ENCODE results near the gene MYRIP.
A peak's percentile ranks its signal among the peaks of the same experiment; 100 is the strongest.

MYRIP gene

DNA sequence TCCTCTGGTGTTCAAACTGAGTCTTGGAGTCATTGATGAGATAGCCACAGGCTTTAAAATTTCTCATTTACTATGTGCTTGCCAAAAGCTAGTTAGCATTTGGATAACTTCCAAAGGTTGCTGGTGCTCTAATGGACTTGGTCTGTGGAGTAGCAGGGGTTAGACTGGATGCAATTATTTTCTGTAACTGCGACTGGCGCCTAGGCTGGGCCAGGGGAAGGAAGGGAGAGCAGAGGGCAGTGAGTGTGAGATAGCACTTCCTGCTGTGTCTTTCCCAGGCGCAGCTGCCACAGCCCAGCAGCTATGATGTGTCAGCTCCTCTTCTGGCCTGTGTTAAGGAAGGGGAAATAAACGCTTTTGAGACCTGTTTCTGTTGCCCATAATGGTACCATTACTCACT, 98.6 kb downstream of the MYRIP start:
- DNase-seq, result peak in 1 of 14 donors; percentile 14

DNA sequence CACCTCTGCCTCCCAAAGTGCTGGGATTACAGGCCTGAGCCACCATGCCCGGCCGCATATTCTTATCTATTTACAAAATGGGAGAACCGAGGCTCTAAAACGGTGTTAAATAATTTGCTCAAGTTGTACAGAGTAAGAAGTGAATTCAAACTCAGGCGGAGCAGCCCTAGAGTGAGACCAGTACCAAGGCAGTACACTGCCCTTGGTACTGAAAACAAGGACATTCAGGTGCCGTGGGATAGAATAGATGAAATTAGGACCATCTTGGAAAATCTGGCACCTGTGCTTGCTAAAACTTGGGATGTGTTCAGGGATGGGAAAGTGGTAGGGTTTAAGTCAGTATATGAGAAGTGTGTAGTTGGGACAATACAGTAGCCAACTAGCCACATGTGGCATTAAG, 100.7 kb downstream of the MYRIP start:
- DNase-seq, result no peak

DNA sequence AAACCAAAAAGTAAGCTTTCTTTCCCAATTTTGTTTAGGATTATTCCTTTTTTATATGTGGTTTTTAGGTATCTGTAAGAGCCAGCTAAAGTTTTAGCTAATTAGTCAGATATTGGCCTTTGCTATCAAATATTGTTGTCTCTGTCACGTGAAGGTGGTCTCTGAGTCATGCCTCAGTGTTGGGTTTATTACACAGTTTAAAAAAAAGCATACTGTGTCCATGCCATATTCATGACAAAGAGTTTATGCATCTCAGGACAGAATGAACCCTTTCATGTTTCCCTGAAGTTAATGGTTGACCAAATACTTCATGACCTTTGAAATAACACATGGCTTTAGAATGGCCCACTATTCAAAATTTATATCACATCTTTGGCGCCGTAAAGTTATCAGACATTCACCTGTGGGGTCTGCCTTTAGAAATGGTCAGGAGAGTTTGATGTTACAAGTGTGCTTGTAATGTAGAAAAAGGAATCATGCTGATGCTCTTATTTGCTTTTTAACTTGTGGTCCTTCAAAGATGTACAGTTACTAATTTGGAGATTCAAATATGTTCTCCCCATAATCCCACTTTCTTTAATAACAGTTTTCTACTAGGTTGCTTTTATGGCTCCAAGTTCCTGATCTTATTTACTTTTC, 101.5 kb downstream of the MYRIP start:
- DNase-seq, result no peak

DNA sequence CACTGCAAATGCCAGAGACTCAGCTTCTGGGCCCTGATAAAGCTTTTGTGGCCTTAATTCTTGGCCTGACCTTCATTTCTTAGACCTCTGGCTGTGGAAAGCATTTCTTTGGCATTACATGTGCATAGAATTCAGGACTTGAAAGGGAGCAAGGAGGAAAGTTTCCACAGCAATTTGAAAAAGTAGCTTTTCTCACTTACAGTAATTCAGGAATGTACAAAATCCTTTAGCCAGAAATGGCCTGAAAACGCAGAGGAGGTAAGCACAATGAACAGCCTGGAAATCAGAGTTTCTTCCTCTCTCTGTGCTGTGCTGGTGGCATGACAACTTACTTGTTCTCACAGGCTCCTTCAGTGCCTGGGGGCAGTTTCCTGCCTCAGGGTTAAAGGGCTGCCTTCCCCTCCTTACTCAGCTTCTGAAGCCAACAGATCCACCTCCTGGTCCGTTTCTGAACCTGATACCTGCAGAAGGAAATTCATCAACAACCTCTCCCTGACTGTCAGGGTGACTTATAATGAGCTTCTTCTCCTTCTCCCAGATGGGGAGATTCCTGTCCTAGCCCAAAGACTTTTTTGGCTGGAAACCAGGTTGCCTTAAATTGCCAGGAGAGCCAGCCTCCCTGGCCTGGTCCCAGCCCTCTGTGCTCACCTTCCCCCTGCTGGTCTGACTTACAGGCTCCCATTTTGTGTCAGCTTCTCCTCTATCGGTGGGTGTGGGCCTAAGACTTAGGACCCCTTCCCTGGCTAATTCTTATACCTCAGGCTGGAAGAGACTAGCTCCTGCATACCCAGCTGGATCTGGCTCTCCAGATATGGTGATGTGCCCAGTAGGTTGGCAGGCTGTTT, 102.3 kb downstream of the MYRIP start:
- no peak for DNase-seq

DNA sequence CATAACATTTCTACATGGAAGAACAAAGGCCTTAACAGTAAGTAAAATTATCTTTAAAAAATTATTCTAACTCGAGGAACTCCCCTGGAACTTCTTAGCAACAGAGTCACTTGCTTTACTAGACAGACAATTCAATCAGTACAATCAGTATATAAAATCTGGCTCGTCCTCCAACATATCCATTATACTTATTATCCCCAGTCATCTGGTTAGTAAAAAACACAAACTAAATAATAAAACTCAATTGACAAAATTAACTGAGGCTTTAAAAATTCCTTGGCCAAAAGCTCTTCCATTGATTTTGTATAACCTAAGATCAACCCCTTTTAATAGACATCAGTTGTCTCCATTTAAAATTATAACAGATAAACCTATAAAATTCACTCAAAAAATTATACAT, 105.6 kb downstream of the MYRIP start:
- DNase-seq, result no peak

DNA sequence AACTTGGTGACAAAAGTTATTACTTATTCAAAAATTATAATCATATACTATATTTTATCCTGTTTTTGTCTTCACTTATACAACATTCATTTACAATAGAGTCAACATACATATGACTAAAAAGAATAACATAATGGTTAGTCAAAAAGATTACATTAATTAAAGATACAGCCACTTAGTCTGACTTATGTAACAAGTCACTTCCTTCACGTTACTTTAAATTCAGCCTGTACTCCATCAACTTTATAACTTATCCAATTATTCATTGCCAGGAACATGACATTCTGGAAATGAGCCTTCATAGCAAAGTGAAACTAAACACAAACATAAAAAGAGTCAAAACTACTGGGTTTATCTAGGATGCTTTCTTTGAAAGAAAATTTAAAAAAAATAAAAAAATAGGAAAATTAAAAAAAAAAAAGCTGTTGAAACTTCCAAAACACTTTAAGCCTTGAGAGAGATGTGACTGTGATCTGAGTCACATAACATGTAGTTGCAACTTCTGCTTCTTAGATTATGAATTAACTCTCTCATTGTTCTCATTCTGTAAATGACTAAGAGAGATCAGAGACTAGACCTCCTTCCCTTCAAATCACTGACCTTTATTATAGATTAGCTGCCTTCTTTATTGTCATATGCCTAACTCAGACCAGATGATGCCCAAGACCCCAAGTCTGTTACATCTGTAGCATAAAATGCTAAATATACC, 107.8 kb downstream of the MYRIP start:
- DNase-seq, result no peak

DNA sequence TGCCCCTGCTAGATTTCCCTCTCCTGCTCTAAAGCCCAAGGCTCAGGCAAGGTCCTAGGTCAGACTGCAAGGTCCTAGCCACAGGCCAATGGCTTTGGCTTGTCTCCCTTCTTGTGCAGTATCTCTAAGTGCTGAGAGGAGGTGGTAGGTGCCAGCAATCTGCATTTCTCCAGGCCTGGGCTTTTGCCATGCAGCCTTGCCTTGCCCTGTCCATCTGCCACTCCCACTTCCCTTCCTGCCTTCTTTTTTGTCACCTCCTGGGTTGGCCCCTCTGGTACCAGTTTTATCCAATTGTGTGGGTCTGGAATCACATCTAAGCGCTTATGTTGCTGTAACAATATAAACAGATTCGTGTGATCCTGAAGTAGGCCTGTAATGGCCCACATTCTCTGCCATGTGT, 109.9 kb downstream of the MYRIP start:
- DNase-seq, result peak in 1 of 14 donors; percentile 14

DNA sequence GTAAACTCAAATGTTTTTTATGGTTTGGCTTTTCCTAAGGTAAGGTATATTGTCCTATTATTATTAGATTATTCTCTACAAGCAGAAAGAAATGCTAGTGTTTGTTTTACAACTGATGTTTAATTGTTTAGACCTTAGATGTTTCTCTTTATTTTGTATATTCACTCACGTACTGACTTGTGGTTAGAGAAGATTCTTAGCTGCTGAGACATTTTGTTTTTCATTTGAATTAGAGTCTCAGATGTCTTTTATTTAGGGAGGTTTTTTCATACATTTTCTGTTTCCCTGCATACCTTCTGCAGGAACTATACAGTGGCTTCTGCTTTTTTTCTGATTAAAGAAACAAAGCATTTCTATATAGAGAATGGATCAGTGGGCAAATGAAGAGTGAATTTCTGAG, 110.9 kb downstream of the MYRIP start:
- no peak for DNase-seq

DNA sequence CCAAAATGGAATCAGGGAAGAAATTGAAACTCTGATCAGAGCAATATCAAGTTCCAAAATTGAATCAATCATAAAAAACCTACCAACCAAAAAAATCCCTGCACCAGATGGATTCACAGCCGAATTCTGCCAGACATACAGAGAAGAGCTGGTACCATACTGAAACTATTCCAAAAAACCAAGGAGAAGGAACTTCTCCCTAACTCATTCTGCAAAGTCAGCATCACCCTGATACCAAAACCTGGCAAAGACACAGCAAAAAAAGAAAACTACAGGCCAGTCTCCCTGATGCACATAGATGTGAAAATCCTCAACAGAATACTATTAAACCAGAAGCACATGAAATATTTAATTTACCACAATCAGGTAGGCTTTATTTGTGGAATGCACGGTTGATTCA, 118.1 kb downstream of the MYRIP start:
- no peak for DNase-seq

DNA sequence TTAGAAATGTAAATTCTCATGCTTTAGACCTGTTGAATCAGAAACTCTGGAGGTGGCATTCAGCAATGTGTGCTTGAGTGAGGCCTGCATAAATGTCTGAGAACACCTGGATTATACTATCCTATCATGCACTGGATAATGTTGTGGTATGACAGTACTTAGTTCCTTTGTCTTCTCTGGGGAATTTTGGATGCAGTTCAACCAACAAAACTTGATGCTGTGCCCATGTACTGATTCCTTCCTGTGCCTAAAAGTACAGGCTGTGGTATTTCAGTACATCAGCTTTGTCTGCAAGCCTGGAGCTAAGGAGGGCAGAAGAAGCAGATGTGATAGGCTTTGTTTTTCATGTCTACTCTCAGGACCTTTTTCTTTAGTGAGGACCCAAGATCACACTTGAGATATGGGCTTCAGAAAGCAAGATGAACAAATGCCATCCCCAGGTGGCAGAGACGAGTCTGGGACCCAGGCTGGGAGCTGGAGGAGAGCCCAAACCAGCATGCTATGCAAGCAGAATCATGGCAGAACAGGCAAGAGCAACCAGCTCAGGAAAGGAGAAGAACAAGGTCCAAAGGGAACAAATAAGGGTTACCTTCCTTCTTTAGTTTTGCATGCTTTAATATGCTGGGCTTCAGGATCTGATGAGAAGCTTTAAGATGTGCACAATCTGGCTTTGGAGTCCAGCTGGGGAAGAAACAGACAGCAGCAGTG, 124.7 kb downstream of the MYRIP start:
- DNase-seq, result peak in 1 of 14 donors; percentile 79

DNA sequence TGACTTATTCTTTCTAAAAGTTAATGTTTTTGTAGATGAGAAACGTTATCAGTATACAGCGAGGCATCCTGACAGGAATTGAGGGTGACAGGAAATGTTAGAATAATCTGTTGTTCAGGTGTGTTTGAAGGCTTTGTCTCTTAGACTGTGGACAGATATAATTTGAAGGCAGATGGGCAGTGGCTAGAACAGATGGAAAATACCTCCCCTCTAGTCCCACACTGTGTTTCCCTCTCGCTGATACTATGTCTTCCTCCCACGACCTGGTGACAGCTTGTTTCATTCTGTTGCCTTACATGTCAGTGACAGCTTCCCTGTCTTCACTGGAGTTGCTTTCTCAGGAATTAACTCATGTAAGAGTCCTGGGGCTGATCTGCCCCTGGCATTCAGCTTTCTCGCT, 125.3 kb downstream of the MYRIP start:
- peak in 1 of 14 donors; percentile 70 for DNase-seq

DNA sequence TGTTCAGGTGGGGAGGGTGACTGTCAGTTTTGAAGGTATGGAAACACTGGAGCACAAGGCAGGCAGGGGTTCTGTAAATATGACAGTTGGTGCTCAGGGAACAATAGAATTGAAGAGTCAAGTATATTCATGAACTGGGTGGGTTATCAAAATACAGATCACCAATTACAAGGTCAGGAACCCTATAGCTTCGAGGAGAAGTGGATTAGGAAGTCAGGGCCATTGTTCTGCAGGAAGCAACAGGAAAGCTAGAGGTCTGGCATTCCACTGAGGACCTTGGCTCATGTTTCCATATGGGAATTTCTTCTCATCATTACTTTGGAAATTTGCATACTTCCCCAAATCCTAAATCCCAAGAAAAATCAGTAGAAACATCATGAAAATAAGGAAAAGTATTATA, 125.9 kb downstream of the MYRIP start:
- DNase-seq, result no peak

DNA sequence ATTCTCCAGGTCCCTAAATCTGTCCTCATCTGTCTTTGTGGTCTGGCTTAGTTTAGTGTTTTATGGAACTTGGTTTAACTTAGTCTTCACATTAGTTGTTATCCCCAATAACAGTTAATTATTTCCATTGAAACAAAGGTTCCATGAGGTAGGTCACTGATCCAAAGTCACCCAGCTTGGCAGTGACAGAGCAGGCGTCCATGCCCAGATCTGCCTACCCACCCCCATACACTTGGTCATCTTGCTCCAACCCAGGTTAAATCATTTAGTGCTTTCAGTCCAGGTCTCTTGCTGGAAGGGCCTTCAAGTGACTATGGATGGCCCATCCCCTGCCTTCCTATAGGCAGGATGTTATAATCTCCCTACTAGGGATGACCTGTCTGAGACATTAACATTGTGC, 127.4 kb downstream of the MYRIP start:
- DNase-seq, result no peak

DNA sequence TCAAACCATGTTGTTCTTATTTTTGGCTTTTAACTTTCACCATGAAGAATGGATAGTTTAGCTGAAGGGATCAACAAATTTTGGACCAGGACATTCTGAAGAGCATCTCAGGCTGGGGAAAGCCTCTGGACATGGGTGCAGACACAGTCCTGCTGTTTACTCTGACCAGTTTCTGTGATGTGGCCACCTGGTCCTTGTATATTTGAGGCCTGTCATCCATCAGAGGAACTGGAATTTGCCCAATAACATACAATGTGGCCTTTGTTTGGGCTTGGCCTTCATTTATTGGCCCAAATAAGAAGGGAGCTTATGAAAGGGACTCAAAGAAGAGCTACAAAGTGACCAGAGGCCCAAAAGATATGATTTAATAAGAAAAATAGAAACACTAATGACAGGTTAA, 127.9 kb downstream of the MYRIP start:
- peak in 9 of 14 donors; percentile 18 to 51 (median 26) for DNase-seq

DNA sequence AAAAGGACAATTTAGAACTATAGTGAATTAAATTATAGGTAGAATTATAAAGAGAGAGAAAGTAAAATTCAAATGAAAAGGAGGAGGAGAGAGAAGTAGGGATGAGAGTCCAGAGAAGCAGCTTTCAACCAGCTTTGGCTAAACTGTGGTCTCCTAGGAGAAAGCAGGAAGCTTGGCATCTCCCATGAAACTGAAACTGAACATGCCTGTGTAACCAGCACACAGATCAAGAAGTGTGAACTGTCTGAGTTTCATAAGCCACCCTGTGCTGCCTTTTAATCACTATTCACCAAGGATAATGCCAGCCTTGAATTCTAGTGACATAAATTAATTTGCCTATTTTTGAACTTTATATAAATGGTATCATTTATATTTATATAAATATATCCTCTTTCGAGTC, 128.5 kb downstream of the MYRIP start:
- DNase-seq, result peak in 1 of 14 donors; percentile 11

DNA sequence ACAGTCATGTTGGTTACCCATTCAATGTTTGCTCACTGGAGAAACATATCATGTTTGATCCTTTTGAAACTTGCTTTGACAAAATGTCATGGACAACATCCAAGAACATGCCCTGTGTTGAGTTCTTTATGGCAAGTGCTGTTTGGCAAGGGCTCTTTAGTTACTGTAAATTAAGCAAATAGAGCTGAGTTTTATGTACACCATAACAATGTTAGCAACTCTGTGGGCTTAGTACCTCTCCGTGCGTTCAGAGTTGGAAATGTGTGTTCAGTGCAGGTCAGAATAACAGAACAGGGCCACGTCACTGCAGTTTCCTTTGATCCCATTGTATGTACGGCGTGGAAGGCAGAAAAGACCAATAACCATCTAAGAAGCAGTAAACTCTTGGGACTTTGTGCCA, 132.5 kb downstream of the MYRIP start:
- no peak for DNase-seq

DNA sequence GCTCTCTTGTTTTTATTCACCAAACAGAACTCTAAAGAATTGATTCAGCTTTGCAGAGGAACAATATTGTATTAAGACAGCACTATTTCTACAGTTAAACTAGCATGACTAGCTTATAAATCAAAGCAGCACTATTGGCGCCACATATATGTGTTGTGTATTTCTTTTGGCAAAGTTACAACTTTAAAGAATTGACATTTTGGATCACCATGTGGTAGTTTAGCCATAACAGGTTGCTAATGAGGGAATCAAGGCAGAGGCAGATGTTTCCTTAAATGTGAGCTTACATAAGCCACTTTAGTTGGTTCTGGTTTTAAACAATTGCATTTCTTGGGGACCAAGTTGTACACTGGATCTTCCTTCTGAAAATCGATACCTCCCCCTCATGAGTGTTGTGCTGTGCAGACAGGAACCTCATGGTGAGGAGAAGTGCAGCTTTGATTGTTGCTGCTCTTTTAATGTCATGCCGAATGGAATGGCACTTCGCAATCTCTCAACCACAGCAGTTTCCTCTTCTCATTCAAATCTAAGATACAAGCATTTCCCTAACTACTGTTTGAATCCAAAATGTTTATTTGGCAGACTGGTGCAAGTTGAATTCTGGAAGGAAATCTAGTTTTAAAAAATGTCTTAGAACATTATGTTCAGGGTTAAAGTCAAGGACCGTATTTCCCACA, 151.2 kb downstream of the MYRIP start:
- no peak for DNase-seq

DNA sequence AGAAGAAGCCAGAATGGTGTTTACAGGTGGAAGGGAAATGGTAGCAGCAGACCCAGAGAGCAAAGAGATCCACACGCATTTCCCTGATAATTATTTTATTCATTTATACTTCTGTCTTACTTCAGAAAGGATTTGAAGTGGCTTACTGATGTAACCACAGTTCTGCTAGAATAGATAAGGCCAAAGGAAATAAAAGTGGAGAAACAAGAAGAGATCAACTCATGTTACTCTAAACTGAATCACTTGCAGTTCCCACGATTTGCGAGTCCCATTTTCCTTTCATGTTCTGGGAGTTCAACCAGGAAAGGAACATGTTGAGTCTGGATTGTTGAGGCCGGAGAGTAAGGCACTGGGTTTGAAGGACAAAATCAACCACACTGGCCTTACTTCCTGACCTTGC, 151.8 kb downstream of the MYRIP start:
- DNase-seq, result no peak

DNA sequence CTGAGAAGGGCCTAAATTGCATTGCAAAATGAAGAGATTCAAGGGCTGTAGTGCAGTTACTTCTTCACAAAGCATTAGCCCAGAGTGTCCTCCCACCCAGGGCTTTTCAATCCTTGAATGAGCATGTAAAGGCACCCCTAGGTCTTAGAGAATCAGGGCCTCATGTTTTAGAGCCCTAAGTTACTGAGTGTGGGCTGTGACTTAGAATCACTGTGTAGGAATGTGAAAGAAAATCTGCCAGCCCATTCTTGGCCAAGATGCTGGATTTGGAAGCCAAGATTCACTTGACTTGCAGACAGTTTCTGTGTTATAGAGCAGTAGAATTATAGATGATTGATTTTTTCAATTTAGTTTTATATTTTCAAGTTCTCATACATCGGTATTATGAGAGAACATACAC, 153.2 kb downstream of the MYRIP start:
- DNase-seq, result no peak

DNA sequence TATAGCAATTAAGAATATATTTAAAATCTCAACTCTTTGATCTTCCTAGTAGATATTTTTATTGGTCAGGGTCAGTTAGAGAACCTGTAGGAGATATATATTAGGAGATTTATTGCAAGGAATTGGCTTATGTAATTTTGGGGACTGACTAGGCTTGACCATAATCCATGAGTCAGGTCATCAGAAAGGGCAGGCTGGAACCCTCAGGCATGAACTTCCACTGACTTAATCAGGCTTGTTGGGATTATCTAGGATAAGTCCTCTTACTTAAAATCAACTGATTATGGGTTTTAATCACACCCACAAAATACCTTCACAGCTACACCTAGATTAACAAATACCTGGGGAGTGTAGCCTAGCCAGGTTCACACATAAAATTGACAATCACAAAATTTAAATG, 156.1 kb downstream of the MYRIP start:
- DNase-seq, result no peak

DNA sequence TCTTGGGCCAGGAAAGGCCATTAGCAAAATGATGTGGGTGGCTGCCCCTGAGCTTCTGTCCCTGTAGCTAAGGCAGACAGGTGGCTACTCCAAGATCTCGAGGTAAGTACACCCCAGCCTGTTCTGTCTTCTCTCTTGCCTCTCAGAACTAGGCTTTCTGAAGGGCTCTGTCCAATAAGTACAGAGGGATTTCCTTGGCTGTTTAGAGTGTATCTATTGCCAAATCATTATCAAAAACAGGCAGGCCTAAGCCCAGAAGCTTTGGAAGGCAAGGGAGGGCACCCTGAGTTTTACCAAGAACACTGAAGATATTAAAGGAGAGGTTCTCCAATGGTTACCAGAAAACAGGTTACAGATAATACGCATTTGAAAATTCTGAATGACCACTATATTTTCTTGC, 156.6 kb downstream of the MYRIP start:
- DNase-seq, result no peak

DNA sequence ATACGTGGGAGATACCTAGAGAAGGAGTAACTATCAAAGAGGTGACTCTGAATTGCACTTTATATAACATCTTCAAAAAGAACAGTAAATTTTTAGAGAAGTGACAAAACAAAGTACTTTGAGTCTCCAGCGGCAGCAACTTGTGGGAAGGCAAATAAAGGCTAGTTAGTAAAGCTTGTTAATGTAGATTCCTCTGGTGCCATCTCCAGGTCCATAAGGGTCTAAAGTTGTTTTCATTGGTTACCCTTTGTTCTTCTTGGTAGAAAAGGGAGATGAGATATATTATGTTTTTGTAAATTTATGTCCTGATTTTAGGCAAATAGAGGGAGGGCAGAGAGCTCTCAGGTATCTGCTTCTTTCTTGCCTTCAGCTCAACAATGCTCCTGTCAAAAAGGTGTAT, 161.6 kb downstream of the MYRIP start:
- DNase-seq, result no peak
